HUES64 (cell line): ENCODE data around the gene SSR3.

Experiments used
- H3K27ac ChIP-seq: 2 replicates; pipeline ENCODE4 v1.7.0; 2013; ENCODE audit warnings: low read depth, low read length, inconsistent platforms
- H3K27me3 ChIP-seq: 2 replicates; pipeline ENCODE4 v1.6.1; 2013; ENCODE audit warnings: mild to moderate bottlenecking, low read length; ENCODE audit not compliant: insufficient read depth
- H3K36me3 ChIP-seq: 2 replicates; pipeline ENCODE4 v1.6.1; 2013; ENCODE audit warnings: mild to moderate bottlenecking, low read length; ENCODE audit not compliant: insufficient read depth
- H3K4me1 ChIP-seq: 2 replicates; pipeline ENCODE4 v1.6.1; 2013; ENCODE audit warnings: mild to moderate bottlenecking, low read length, moderate library complexity; ENCODE audit not compliant: insufficient read depth
- H3K4me3 ChIP-seq: 2 replicates; pipeline ENCODE4 v1.5.1; 2013; ENCODE audit warnings: mild to moderate bottlenecking, low read length, moderate library complexity
- H3K9ac ChIP-seq: 2 replicates; pipeline ENCODE4 v1.6.1; 2013; ENCODE audit warnings: mild to moderate bottlenecking, low read depth, low read length
- H3K9me3 ChIP-seq: 2 replicates; pipeline ENCODE4 v1.6.1; 2013; ENCODE audit warnings: low read depth, low read length; ENCODE audit not compliant: insufficient read depth
- WGBS: fragments of 150-250, 120-280 bp; methylation state at CpG from one replicate; pipeline ENCODE4 v1.1.7; 2013; ENCODE audit warnings: missing lambda C conversion rate; 5-methylcytosine and 5-hydroxymethylcytosine counted together

The SSR3 gene

DNA sequence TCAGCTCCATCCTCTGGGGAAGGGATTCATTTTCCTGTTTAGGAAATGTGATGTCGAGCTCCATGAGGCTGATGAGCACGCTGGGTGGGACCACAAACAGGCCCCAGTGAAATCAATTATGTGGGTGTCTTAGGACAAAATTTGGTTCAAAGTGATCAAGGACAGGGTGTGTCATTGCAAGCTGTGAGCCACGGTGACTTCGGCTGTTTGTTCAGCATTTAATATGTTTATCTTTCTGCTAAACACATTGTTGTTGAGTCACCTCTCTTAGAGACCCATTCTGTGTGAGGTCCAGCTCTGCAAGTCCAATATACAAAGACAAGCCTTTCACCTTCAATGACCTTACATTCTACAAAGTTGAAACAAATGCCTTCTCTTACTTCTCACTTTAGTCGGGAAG, 41.3 kb downstream of the SSR3 start:
- no peaks in the 10 kb centered on the region for H3K9me3 ChIP-seq
- peaks cover 11% of the 10 kb centered on the region; the same call in 1 of the 2 replicates for H3K4me1 ChIP-seq
- H3K27ac ChIP-seq = no peak overlapping the region
- 85% methylated on average over 4 of the region's 5 CpGs for WGBS
- no peaks in the 10 kb centered on the region for H3K36me3 ChIP-seq
- no peak overlapping the region for H3K9ac ChIP-seq
- no peaks in the 10 kb centered on the region for H3K27me3 ChIP-seq
- no peak overlapping the region for H3K4me3 ChIP-seq

- H3K4me1 ChIP-seq = peaks cover 11% of the 10 kb centered on the region; the same call in 1 of the 2 replicates
- no peaks in the 10 kb centered on the region for H3K9me3 ChIP-seq
- H3K36me3 ChIP-seq = no peaks in the 10 kb centered on the region
- no peak overlapping the region for H3K9ac ChIP-seq
- no peak overlapping the region for H3K4me3 ChIP-seq
- no peak overlapping the region for H3K27ac ChIP-seq
- 79% methylated on average over 1 of the region's 2 CpGs for WGBS
- H3K27me3 ChIP-seq = no peaks in the 10 kb centered on the region
Measured at GRCh38 chr3:156511987-156512677, 42.8 kb downstream of the SSR3 start.

- no peaks in the 10 kb centered on the region for H3K27me3 ChIP-seq
- H3K27ac ChIP-seq = no peak overlapping the region
- WGBS = 61% methylated on average over 4 of the region's 5 CpGs
- no peak overlapping the region for H3K9ac ChIP-seq
- no peak overlapping the region for H3K4me3 ChIP-seq
- no peaks in the 10 kb centered on the region for H3K9me3 ChIP-seq
- peaks cover 2% of the 10 kb centered on the region; the same call in 1 of the 2 replicates for H3K4me1 ChIP-seq
- no peaks in the 10 kb centered on the region for H3K36me3 ChIP-seq
Measured at GRCh38 chr3:156509189-156510174, 45.4 kb downstream of the SSR3 start.

DNA sequence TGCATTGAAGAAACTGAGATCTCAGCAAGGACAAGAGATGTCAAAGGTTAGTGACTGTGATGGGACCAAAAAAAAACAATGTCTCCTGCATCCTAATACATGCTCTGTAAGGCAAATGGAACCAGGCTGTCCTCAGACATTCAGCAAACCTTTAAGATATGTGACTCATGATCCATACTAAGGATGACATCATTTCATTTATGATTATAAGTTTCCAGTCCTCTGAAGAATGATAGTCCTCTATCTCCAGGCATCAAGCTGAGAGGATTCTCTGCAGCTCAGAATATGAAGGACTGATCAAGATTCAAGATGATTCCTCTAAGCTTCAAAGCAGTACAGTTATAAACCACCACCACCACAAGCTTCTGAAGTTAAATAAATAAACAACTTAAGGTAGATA, 47.6 kb downstream of the SSR3 start:
- Histone ChIP-seq H3K27me3 (no peaks in the 10 kb centered on the region), H3K27ac (no peak overlapping the region), H3K4me3 (no peak overlapping the region), H3K4me1 (no peaks in the 10 kb centered on the region), H3K36me3 (no peaks in the 10 kb centered on the region), H3K9ac (no peak overlapping the region), H3K9me3 (no peaks in the 10 kb centered on the region)

DNA sequence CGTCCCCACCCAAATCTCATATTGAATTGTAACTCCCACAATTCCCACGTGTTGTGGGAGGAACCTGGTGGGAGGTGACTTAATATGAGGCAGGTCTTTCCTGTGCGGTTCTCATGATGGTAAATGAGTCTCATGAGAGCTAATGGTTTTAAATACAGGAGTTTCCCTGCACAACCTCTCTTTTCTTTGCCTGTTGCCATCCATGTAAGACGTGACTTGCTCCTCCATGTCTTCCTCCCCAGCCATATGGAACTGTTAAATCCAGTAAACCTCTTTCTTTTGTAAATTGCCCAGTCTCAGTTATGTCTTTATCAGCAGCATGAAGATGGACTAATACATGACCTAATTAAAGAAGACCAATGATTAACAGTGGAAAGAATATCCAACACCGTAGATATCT, 56.6 kb downstream of the SSR3 start:
- Histone ChIP-seq H3K4me3 (no peak overlapping the region), H3K4me1 (no peaks in the 10 kb centered on the region), H3K27ac (no peak overlapping the region), H3K9ac (no peak overlapping the region), H3K9me3 (0 out of 2 replicates have a peak, but pooled peaks cover 2% of the 10 kb centered on the region), H3K27me3 (no peaks in the 10 kb centered on the region), H3K36me3 (no peaks in the 10 kb centered on the region)
- 92% methylated on average over 5 of the region's 5 CpGs for WGBS

DNA sequence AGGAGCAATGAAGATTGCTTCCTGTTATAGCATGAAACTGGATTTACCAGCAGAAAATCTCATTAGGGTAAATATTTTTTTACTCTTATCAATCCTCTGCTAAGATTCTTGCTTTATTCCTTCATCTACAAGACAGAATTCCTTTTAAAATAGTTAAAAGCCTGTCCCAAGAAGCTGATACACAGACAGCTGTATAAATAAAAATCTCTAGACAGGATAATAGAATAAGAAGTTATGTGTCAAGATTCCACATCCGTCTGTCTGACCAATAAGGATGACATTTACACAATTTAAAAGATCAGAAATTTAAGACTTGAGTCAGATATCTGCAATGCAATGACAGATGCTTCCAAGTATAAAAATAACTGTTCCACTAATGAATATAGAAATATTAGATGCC, 57.6 kb downstream of the SSR3 start:
- 0 out of 2 replicates have a peak, but pooled peaks cover 2% of the 10 kb centered on the region for H3K9me3 ChIP-seq
- H3K27me3 ChIP-seq = no peaks in the 10 kb centered on the region
- H3K4me3 ChIP-seq = no peak overlapping the region
- no peak overlapping the region for H3K27ac ChIP-seq
- no peak overlapping the region for H3K9ac ChIP-seq
- no CpG with 5 or more reads among the region's 1 CpG for WGBS
- H3K4me1 ChIP-seq = no peaks in the 10 kb centered on the region
- no peaks in the 10 kb centered on the region for H3K36me3 ChIP-seq

DNA sequence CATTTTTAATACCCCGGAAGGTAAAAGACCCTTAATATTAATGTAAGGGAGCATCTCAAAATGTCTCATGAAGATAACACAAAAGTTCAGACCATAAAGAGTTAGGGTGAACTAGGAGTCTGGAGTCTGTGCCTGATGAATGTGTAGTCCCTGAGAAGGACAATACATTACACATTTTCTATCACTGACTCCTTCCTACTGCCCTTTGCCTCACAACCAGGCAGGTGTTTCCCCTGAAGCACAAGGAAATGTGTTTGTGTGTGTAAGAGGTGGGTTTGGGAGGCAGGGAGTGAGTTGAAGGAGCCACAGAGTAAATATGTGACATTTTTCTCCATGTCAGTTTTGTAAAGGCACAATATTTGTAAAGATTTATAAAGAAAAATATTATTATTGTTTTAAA, 59.1 kb downstream of the SSR3 start:
- no CpG with 5 or more reads among the region's 1 CpG for WGBS
- H3K4me3 ChIP-seq = no peak overlapping the region
- H3K36me3 ChIP-seq = no peaks in the 10 kb centered on the region
- no peaks in the 10 kb centered on the region for H3K4me1 ChIP-seq
- H3K27me3 ChIP-seq = no peaks in the 10 kb centered on the region
- H3K9ac ChIP-seq = no peak overlapping the region
- 0 out of 2 replicates have a peak, but pooled peaks cover 2% of the 10 kb centered on the region for H3K9me3 ChIP-seq
- no peak overlapping the region for H3K27ac ChIP-seq

- no peaks in the 10 kb centered on the region for H3K27me3 ChIP-seq
- H3K4me3 ChIP-seq = no peak overlapping the region
- 93% methylated on average over 2 of the region's 3 CpGs for WGBS
- H3K4me1 ChIP-seq = no peaks in the 10 kb centered on the region
- no peak overlapping the region for H3K27ac ChIP-seq
- H3K9ac ChIP-seq = no peak overlapping the region
- 0 out of 2 replicates have a peak, but pooled peaks cover 2% of the 10 kb centered on the region for H3K9me3 ChIP-seq
- H3K36me3 ChIP-seq = no peaks in the 10 kb centered on the region
Measured at GRCh38 chr3:156493887-156494286, 61.0 kb downstream of the SSR3 start.

GRCh38 chr3:156492801-156493261, 62.1 kb downstream of the SSR3 start:
- H3K9me3 ChIP-seq = 0 out of 2 replicates have a peak, but pooled peaks cover 2% of the 10 kb centered on the region
- no peaks in the 10 kb centered on the region for H3K4me1 ChIP-seq
- 89% methylated on average over 3 of the region's 3 CpGs for WGBS
- H3K9ac ChIP-seq = no peak overlapping the region
- H3K4me3 ChIP-seq = no peak overlapping the region
- no peaks in the 10 kb centered on the region for H3K36me3 ChIP-seq
- no peak overlapping the region for H3K27ac ChIP-seq
- H3K27me3 ChIP-seq = no peaks in the 10 kb centered on the region

GRCh38 chr3:156491192-156491591, 63.7 kb downstream of the SSR3 start:
- Histone ChIP-seq H3K9me3 (0 out of 2 replicates have a peak, but pooled peaks cover 2% of the 10 kb centered on the region), H3K9ac (no peak overlapping the region), H3K27ac (no peak overlapping the region), H3K4me1 (no peaks in the 10 kb centered on the region), H3K27me3 (no peaks in the 10 kb centered on the region), H3K36me3 (no peaks in the 10 kb centered on the region), H3K4me3 (no peak overlapping the region)
- 94% methylated on average over 2 of the region's 3 CpGs for WGBS
